HCT116 (cell line): ENCODE results near the gene TMEM156. TPM values are rescaled to one million over a fixed set of nuclear protein-coding genes. Genes with fewer than 3 reads are reported as not detected.

Experiments used
- ATAC-seq: fragments of 200-7000 bp; cut with Tn5 transposase; 2 replicates; pipeline ENCODE4 v1.9.1; 2020; ENCODE audit warnings: mild to moderate bottlenecking, moderate library complexity
- BruUV-seq: library from RNA; stranded (reverse); fragments of 400-500 nt; replicated peaks from 2 replicates; lab custom pipeline; 2021; lab: Mats Ljungman, UMichigan
- CTCF ChIA-PET: fragments of 300-600 bp; sonication (Branson Sonifier 250); formaldehyde crosslinking; loops from one replicate; lab custom pipeline; 2021; ENCODE audit warnings: antibody characterized with exemption; lab: Charles Lee
- POLR2A ChIA-PET: fragments of 300-600, 350-600 bp; sonication (Branson Sonifier 250); formaldehyde crosslinking; loops from one replicate; lab custom pipeline; 2021; ENCODE audit warnings: antibody characterized with exemption; lab: Charles Lee
- RAD21 ChIA-PET, 2 experiments: fragments of 300-600 bp; sonication (Branson Sonifier 250); formaldehyde crosslinking; loops; one replicate each; lab custom pipeline; 2023; ENCODE audit warnings: low total read pairs in 2 of 2; ENCODE audit not compliant: uncharacterized antibody in 2 of 2, unreplicated experiment in 2 of 2, low non-redundant PET in 1 of 2; lab: Charles Lee
- DNase-seq: peaks from one replicate; pipeline ENCODE4 v3.0.0-alpha.2; 2010; ENCODE audit warnings: low read depth, low spot score
- H2AFZ ChIP-seq: fragments of 200-600 bp; shearing (Covaris generic), sonication (generic); 2 replicates; pipeline ENCODE4 v1.6.1; 2017; ENCODE audit warnings: low read depth, mixed run types, mixed read lengths, antibody characterized with exemption, low read length; ENCODE audit not compliant: poor library complexity, severe bottlenecking
- H3K27ac ChIP-seq: 2 replicates; pipeline ENCODE4 v1.5.1; 2012; ENCODE audit warnings: low read depth, low read length
- H3K27me3 ChIP-seq: fragments of 200-600 bp; sonication (generic); 2 replicates; pipeline ENCODE4 v1.6.1; 2016; ENCODE audit warnings: mixed run types, low read length, mixed read lengths; ENCODE audit not compliant: insufficient read depth
- H3K36me3 ChIP-seq, 2 experiments: fragments of 200-500 bp in 1 of 2; fragments of 200-600 bp in 1 of 2; sonication (Bioruptor generic) in 1 of 2; sonication (generic) in 1 of 2; 2 replicates each; pipeline versions ENCODE4 v1.5.1 to v1.6.1; 2014 to 2016; ENCODE audit warnings: low read length in 2 of 2, inconsistent platforms in 1 of 2, mixed read lengths in 1 of 2, mixed run types in 1 of 2; ENCODE audit not compliant: insufficient read depth in 2 of 2, control insufficient read depth in 1 of 2
- H3K4me1 ChIP-seq, 2 experiments: fragments of 200-600 bp in 1 of 2; sonication (generic) in 1 of 2; 2 replicates each; pipeline versions ENCODE4 v1.5.1 to v1.6.1; 2012 to 2017; ENCODE audit warnings: low read length in 2 of 2, inconsistent platforms in 1 of 2, mild to moderate bottlenecking in 1 of 2, mixed read lengths in 1 of 2, mixed run types in 1 of 2, moderate library complexity in 1 of 2; ENCODE audit not compliant: insufficient read depth in 2 of 2, control insufficient read depth in 1 of 2
- H3K4me2 ChIP-seq: fragments of 200-600 bp; sonication (generic); 2 replicates; pipeline ENCODE4 v1.6.1; 2017; ENCODE audit warnings: mixed run types, low read length, mixed read lengths
- H3K4me3 ChIP-seq, 2 experiments: fragments of 200-600 bp in 1 of 2; sonication (generic) in 1 of 2; replicated peaks in 1 of 2; 2 replicates each; pipeline ENCODE4 v1.5.1; 2011 to 2016; ENCODE audit warnings: low read length in 2 of 2, control low read depth in 1 of 2, low read depth in 1 of 2, mild to moderate bottlenecking in 1 of 2, mixed read lengths in 1 of 2, mixed run types in 1 of 2
- H3K79me2 ChIP-seq: fragments of 200-600 bp; sonication (generic); 2 replicates; pipeline ENCODE4 v1.6.1; 2017; ENCODE audit warnings: mild to moderate bottlenecking, mixed run types, low read length, moderate library complexity, mixed read lengths; ENCODE audit not compliant: insufficient read depth
- H3K9ac ChIP-seq: fragments of 200-600 bp; sonication (generic); 2 replicates; pipeline ENCODE4 v1.6.1; 2016; ENCODE audit warnings: low read length, mixed read lengths
- H3K9me2 ChIP-seq: fragments of 200-600 bp; sonication (generic), shearing (Covaris generic); 2 replicates; pipeline ENCODE4 v1.6.1; 2017; ENCODE audit warnings: mixed run types, mild to moderate bottlenecking, moderate library complexity; ENCODE audit not compliant: insufficient read depth
- H3K9me3 ChIP-seq, 2 experiments: fragments of 200-500 bp in 1 of 2; fragments of 200-600 bp in 1 of 2; sonication (Bioruptor generic) in 1 of 2; sonication (generic) in 1 of 2; 2 replicates each; pipeline ENCODE4 v1.6.1; 2014 to 2017; ENCODE audit warnings: low read length in 2 of 2, mixed read lengths in 2 of 2, inconsistent platforms in 1 of 2, low read depth in 1 of 2, mild to moderate bottlenecking in 1 of 2, mixed run types in 1 of 2, moderate library complexity in 1 of 2; ENCODE audit not compliant: control insufficient read depth in 1 of 2, insufficient read depth in 1 of 2
- H4K20me1 ChIP-seq: fragments of 200-600 bp; sonication (generic), shearing (Covaris generic); 2 replicates; pipeline ENCODE4 v1.6.1; 2017; ENCODE audit warnings: mixed run types, mild to moderate bottlenecking, moderate library complexity; ENCODE audit not compliant: insufficient read depth
- CTCF ChIP-seq, 3 experiments: fragments of 200-600 bp in 1 of 3; sonication (generic) in 1 of 3; IDR thresholded peaks in 2 of 3; conservative IDR thresholded peaks in 1 of 3; 2 replicates each; pipeline ENCODE4 v1.5.1; 2012 to 2017; ENCODE audit warnings: low read depth in 2 of 3, low read length in 2 of 3, antibody characterized with exemption in 1 of 3, borderline replicate concordance in 1 of 3, control low read depth in 1 of 3, mild to moderate bottlenecking in 1 of 3, mixed read lengths in 1 of 3, mixed run types in 1 of 3, moderate library complexity in 1 of 3; ENCODE audit not compliant: insufficient read depth in 1 of 3
- EGR1 ChIP-seq: IDR thresholded peaks from 2 replicates; pipeline ENCODE4 v1.6.1; 2012; ENCODE audit warnings: low read depth
- ELF1 ChIP-seq: IDR thresholded peaks from 2 replicates; pipeline ENCODE4 v1.6.1; 2012; ENCODE audit warnings: low read depth, borderline replicate concordance
- EZH2phosphoT487 ChIP-seq: fragments of 200-600 bp; IDR thresholded peaks from 2 replicates; pipeline ENCODE4 v1.6.1; 2018; ENCODE audit warnings: antibody characterized with exemption, borderline replicate concordance
- JUND ChIP-seq: IDR thresholded peaks from 2 replicates; pipeline ENCODE4 v1.6.1; 2012
- POLR2AphosphoS5 ChIP-seq: IDR thresholded peaks from 2 replicates; pipeline ENCODE4 v1.6.1; 2011; ENCODE audit warnings: mild to moderate bottlenecking, low read depth, low read length, moderate library complexity
- RAD21 ChIP-seq: IDR thresholded peaks from 2 replicates; pipeline ENCODE4 v1.6.1; 2012; ENCODE audit warnings: low read depth, mild to moderate bottlenecking
- SIN3A ChIP-seq: IDR thresholded peaks from 2 replicates; pipeline ENCODE4 v1.6.1; 2012; ENCODE audit warnings: low read depth
- SP1 ChIP-seq: IDR thresholded peaks from 2 replicates; pipeline ENCODE4 v1.6.1; 2012; ENCODE audit warnings: low read depth
- SRF ChIP-seq: IDR thresholded peaks from 2 replicates; pipeline ENCODE4 v1.6.1; 2012; ENCODE audit warnings: low read depth
- TCF7L2 ChIP-seq: IDR thresholded peaks from 2 replicates; pipeline ENCODE4 v1.7.0; 2011; ENCODE audit warnings: borderline replicate concordance, inconsistent platforms; ENCODE audit not compliant: insufficient read depth, insufficient read length; ENCODE audit errors: extremely low read depth
- YY1 ChIP-seq: IDR thresholded peaks from 2 replicates; pipeline ENCODE4 v1.6.1; 2011; ENCODE audit warnings: low read length, low read depth, moderate library complexity, mild to moderate bottlenecking; ENCODE audit not compliant: insufficient replicate concordance; ENCODE audit errors: extremely low read depth
- ZBTB33 ChIP-seq: IDR thresholded peaks from 2 replicates; pipeline ENCODE4 v1.6.1; 2011; ENCODE audit warnings: mild to moderate bottlenecking, low read length, moderate library complexity; ENCODE audit not compliant: insufficient replicate concordance; ENCODE audit errors: extremely low read depth
- ZFX ChIP-seq: fragments of 450-650 bp; IDR thresholded peaks from 2 replicates; pipeline ENCODE4 v1.6.1; 2017
- ZNF274 ChIP-seq: fragments of 200-500 bp; sonication (Bioruptor generic); IDR thresholded peaks from 2 replicates; pipeline ENCODE4 v1.6.1; 2014; ENCODE audit warnings: mild to moderate bottlenecking, low read depth, low read length, inconsistent platforms
- intact Hi-C: fragments of 100-400 bp; cut with micrococcal nuclease; formaldehyde crosslinking; loops from 2 replicates; pipeline ENCODE4 v1.10.0; 2022
- total RNA-seq: library from RNA; stranded (reverse); gene quantifications from one replicate; pipeline ENCODE4 v1.2.1, GENCODE V29; 2021; ENCODE audit not compliant: unreplicated experiment
- TF ChIP-seq, protein P1 (sequence below): IDR thresholded peaks from 2 replicates; pipeline ENCODE4 v1.6.1; 2012
- TF ChIP-seq, protein P2 (sequence below): IDR thresholded peaks from 2 replicates; pipeline ENCODE4 v1.6.1; 2012; ENCODE audit warnings: low read depth

The TMEM156 gene
- total RNA-seq, 1 experiment from 2014 or later = 0.22 TPM

GRCh38 chr4:39068907-39069306 lies 36.7 kb upstream of the TMEM156 start:
- no peak overlapping the region for H3K4me3 ChIP-seq
- no peak for TF ChIP-seq ZNF274
- TF ChIP-seq SIN3A = no peak
- no peak for TF ChIP-seq SRF
- TF ChIP-seq POLR2AphosphoS5 = no peak
- TF ChIP-seq, protein P1, sequence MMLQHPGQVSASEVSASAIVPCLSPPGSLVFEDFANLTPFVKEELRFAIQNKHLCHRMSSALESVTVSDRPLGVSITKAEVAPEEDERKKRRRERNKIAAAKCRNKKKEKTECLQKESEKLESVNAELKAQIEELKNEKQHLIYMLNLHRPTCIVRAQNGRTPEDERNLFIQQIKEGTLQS = no peak
- no peak for TF ChIP-seq RAD21
- no peak for TF ChIP-seq ELF1
- TF ChIP-seq, protein P2, sequence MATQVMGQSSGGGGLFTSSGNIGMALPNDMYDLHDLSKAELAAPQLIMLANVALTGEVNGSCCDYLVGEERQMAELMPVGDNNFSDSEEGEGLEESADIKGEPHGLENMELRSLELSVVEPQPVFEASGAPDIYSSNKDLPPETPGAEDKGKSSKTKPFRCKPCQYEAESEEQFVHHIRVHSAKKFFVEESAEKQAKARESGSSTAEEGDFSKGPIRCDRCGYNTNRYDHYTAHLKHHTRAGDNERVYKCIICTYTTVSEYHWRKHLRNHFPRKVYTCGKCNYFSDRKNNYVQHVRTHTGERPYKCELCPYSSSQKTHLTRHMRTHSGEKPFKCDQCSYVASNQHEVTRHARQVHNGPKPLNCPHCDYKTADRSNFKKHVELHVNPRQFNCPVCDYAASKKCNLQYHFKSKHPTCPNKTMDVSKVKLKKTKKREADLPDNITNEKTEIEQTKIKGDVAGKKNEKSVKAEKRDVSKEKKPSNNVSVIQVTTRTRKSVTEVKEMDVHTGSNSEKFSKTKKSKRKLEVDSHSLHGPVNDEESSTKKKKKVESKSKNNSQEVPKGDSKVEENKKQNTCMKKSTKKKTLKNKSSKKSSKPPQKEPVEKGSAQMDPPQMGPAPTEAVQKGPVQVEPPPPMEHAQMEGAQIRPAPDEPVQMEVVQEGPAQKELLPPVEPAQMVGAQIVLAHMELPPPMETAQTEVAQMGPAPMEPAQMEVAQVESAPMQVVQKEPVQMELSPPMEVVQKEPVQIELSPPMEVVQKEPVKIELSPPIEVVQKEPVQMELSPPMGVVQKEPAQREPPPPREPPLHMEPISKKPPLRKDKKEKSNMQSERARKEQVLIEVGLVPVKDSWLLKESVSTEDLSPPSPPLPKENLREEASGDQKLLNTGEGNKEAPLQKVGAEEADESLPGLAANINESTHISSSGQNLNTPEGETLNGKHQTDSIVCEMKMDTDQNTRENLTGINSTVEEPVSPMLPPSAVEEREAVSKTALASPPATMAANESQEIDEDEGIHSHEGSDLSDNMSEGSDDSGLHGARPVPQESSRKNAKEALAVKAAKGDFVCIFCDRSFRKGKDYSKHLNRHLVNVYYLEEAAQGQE = no peak
- no peak for TF ChIP-seq TCF7L2
- TF ChIP-seq SP1 = no peak
- TF ChIP-seq EGR1 = no peak
- no peak for TF ChIP-seq CTCF (IDR thresholded peaks at IDR 0.05 in 2 of 3, conservative IDR thresholded peaks at IDR 0.05 in 1 of 3; ENCODE audit: borderline replicate concordance in 1 of 3, insufficient read depth in 1 of 3, low read depth in 2 of 3, low read length in 2 of 3)
- TF ChIP-seq JUND = no peak
- TF ChIP-seq YY1 = no peak
- TF ChIP-seq ZBTB33 = no peak
- no peak for TF ChIP-seq ZFX
- no peak for TF ChIP-seq EZH2phosphoT487
- no peak overlapping the region for H3K9ac ChIP-seq
- H3K27me3 ChIP-seq = no peaks in the 10 kb centered on the region
- no peaks in the 10 kb centered on the region for H3K4me1 ChIP-seq
- no peaks in the 10 kb centered on the region for H3K9me2 ChIP-seq
- H2AFZ ChIP-seq = no peak overlapping the region
- intact Hi-C loops = no loop called here
- no peak overlapping the region for H3K27ac ChIP-seq
- POLR2A ChIA-PET = no interaction called here
- H3K79me2 ChIP-seq = no peaks in the 10 kb centered on the region
- CTCF ChIA-PET = no interaction called here
- no peaks in the 10 kb centered on the region for H3K9me3 ChIP-seq
- no peak overlapping the region for H3K4me2 ChIP-seq
- no peaks in the 10 kb centered on the region for H4K20me1 ChIP-seq
- RAD21 ChIA-PET = no interaction called here
- DNase-seq (no peak), ATAC-seq (no peak)
- no peaks in the 10 kb centered on the region for H3K36me3 ChIP-seq
- no TSS peak for BruUV-seq
